H1 (cell line): ENCODE measurements around the gene CYP2W1. TPM values are rescaled to one million over a fixed set of nuclear protein-coding genes. Genes with fewer than 3 reads are reported as not detected.

Experiments used
- CTCF ChIA-PET: fragments of 300-600 bp; sonication (Branson Sonifier 250); formaldehyde crosslinking; loops from one replicate; lab custom pipeline; 2021; ENCODE audit not compliant: partially characterized antibody; lab: Charles Lee
- POLR2A ChIA-PET: fragments of 300-600 bp; sonication (Branson Sonifier 250); formaldehyde crosslinking; loops from one replicate; lab custom pipeline; 2021; ENCODE audit warnings: inconsistent platforms; ENCODE audit not compliant: partially characterized antibody; lab: Charles Lee
- DNase-seq, 2 experiments: peaks; one replicate each; pipeline versions ENCODE4 v3.0.0 to v3.0.0-alpha.2; 2010 to 2022; ENCODE audit warnings: low spot score in 2 of 2, low read depth in 1 of 2, mixed read lengths in 1 of 2
- FAIRE-seq: peaks from 2 replicates; lab custom pipeline; 2011; peaks lifted over from hg19 to GRCh38; lab: Jason Lieb, UNC
- H2AFZ ChIP-seq: 2 replicates; pipeline ENCODE4 v1.8.1; 2012; ENCODE audit warnings: low read length, inconsistent platforms
- H2AK5ac ChIP-seq: 2 replicates; pipeline ENCODE4 v1.6.1; 2013; ENCODE audit warnings: low read depth, low read length
- H2BK120ac ChIP-seq: replicated peaks from 2 replicates; pipeline ENCODE3; 2013; ENCODE audit warnings: low read depth, low read length, inconsistent platforms
- H2BK12ac ChIP-seq: 2 replicates; pipeline ENCODE4 v1.6.1; 2013; ENCODE audit warnings: low read depth, low read length
- H2BK15ac ChIP-seq: 2 replicates; pipeline ENCODE4 v1.6.1; 2013; ENCODE audit warnings: low read length
- H2BK20ac ChIP-seq: 2 replicates; pipeline ENCODE4 v1.6.1; 2013; ENCODE audit warnings: low read length
- H2BK5ac ChIP-seq: 2 replicates; pipeline ENCODE4 v1.6.1; 2013; ENCODE audit warnings: low read depth, low read length
- H3K14ac ChIP-seq: 2 replicates; pipeline ENCODE4 v1.6.1; 2013; ENCODE audit warnings: inconsistent platforms; ENCODE audit not compliant: insufficient read length
- H3K18ac ChIP-seq: 2 replicates; pipeline ENCODE4 v1.6.1; 2013; ENCODE audit warnings: low read length; ENCODE audit errors: extremely low read depth
- H3K23ac ChIP-seq: 2 replicates; pipeline ENCODE4 v1.6.1; 2013; ENCODE audit warnings: inconsistent platforms; ENCODE audit not compliant: insufficient read length
- H3K23me2 ChIP-seq: 2 replicates; pipeline ENCODE4 v1.6.1; 2013; ENCODE audit warnings: low read depth, low read length
- H3K27ac ChIP-seq: 2 replicates; pipeline ENCODE4 v1.6.1; 2011; ENCODE audit warnings: low read depth, low read length, inconsistent platforms
- H3K27me3 ChIP-seq, 4 experiments: replicated peaks in 1 of 4; 1 replicate in 1 of 4; 2 replicates in 3 of 4; pipeline versions ENCODE4 v1.6.1 to v1.8.1; 2011 to 2013; ENCODE audit warnings: low read length in 3 of 4, mild to moderate bottlenecking in 3 of 4, inconsistent platforms in 2 of 4, mixed read lengths in 2 of 4, moderate library complexity in 1 of 4; ENCODE audit not compliant: control insufficient read depth in 3 of 4, insufficient read depth in 3 of 4; ENCODE audit errors: extremely low read depth in 1 of 4
- H3K36me3 ChIP-seq, 4 experiments: 2 replicates each; pipeline versions ENCODE4 v1.6.1 to v1.8.1; 2011 to 2013; ENCODE audit warnings: mild to moderate bottlenecking in 4 of 4, low read length in 3 of 4, moderate library complexity in 2 of 4, control low read depth in 1 of 4, inconsistent platforms in 1 of 4; ENCODE audit not compliant: insufficient read depth in 4 of 4, control insufficient read depth in 2 of 4
- H3K4ac ChIP-seq: replicated peaks from 2 replicates; pipeline ENCODE3; 2013; ENCODE audit warnings: low read length, low read depth, mixed read lengths, inconsistent platforms; ENCODE audit not compliant: insufficient read length
- H3K4me1 ChIP-seq, 4 experiments: replicated peaks in 1 of 4; 1 replicate in 1 of 4; 2 replicates in 3 of 4; pipeline versions ENCODE4 v1.6.1 to v1.8.1; 2011 to 2013; ENCODE audit warnings: low read length in 3 of 4, inconsistent platforms in 2 of 4, mixed read lengths in 1 of 4; ENCODE audit not compliant: insufficient read depth in 4 of 4, control insufficient read depth in 3 of 4
- H3K4me2 ChIP-seq, 2 experiments: 2 replicates each; pipeline versions ENCODE4 v1.6.1 to v1.8.1; 2011 to 2013; ENCODE audit warnings: low read depth in 2 of 2, low read length in 2 of 2, control low read depth in 1 of 2, inconsistent platforms in 1 of 2, mild to moderate bottlenecking in 1 of 2; ENCODE audit not compliant: insufficient read depth in 1 of 2
- H3K4me3 ChIP-seq, 4 experiments: fragments of 200-600, 300-600 bp in 1 of 4; sonication (generic), shearing (Covaris generic), sonication (Bioruptor Twin) in 1 of 4; 2 replicates each; pipeline versions ENCODE4 v1.5.1 to v1.8.1; 2011 to 2016; ENCODE audit warnings: low read length in 4 of 4, low read depth in 3 of 4, control low read depth in 2 of 4, inconsistent platforms in 2 of 4, mild to moderate bottlenecking in 2 of 4, mixed read lengths in 1 of 4, moderate library complexity in 1 of 4; ENCODE audit not compliant: insufficient read depth in 2 of 4; ENCODE audit errors: extremely low read depth in 1 of 4
- H3K56ac ChIP-seq: replicated peaks from 2 replicates; pipeline ENCODE3; 2013; ENCODE audit warnings: low read depth, mild to moderate bottlenecking, mixed read lengths, low read length, inconsistent platforms; ENCODE audit not compliant: insufficient read length
- H3K79me1 ChIP-seq: 2 replicates; pipeline ENCODE4 v1.6.1; 2013; ENCODE audit warnings: low read depth, low read length, control low read depth
- H3K79me2 ChIP-seq, 2 experiments: 2 replicates each; pipeline versions ENCODE4 v1.6.1 to v1.8.1; 2012 to 2013; ENCODE audit warnings: low read length in 2 of 2, mild to moderate bottlenecking in 2 of 2, inconsistent platforms in 1 of 2; ENCODE audit not compliant: insufficient read depth in 2 of 2, control insufficient read depth in 1 of 2
- H3K9ac ChIP-seq, 4 experiments: replicated peaks in 1 of 4; 1 replicate in 1 of 4; 2 replicates in 3 of 4; pipeline versions ENCODE4 v1.6.1 to v1.8.1; 2011 to 2013; ENCODE audit warnings: low read depth in 3 of 4, low read length in 3 of 4, control low read depth in 2 of 4, mild to moderate bottlenecking in 2 of 4, moderate library complexity in 2 of 4, inconsistent platforms in 1 of 4; ENCODE audit errors: extremely low read depth in 1 of 4
- H3K9me3 ChIP-seq, 2 experiments: 2 replicates each; pipeline versions ENCODE4 v1.6.1 to v1.8.1; 2012 to 2013; ENCODE audit warnings: mild to moderate bottlenecking in 2 of 2, moderate library complexity in 2 of 2, control low read depth in 1 of 2, inconsistent platforms in 1 of 2, low read depth in 1 of 2, low read length in 1 of 2, mixed read lengths in 1 of 2; ENCODE audit not compliant: insufficient read depth in 2 of 2
- H4K20me1 ChIP-seq, 2 experiments: replicated peaks in 1 of 2; 2 replicates each; pipeline versions ENCODE3 to v1.8.1; 2011 to 2013; ENCODE audit warnings: inconsistent platforms in 2 of 2, low read length in 2 of 2, mild to moderate bottlenecking in 1 of 2; ENCODE audit not compliant: insufficient read depth in 2 of 2, control insufficient read depth in 1 of 2
- H4K5ac ChIP-seq: 2 replicates; pipeline ENCODE4 v1.6.1; 2013; ENCODE audit warnings: low read length, low read depth, mixed read lengths, inconsistent platforms; ENCODE audit not compliant: insufficient read length
- H4K8ac ChIP-seq: 2 replicates; pipeline ENCODE4 v1.8.0; 2013; ENCODE audit warnings: mild to moderate bottlenecking, moderate library complexity, low read length, inconsistent platforms; ENCODE audit not compliant: insufficient read depth; ENCODE audit errors: extremely low read depth
- H4K91ac ChIP-seq: replicated peaks from 2 replicates; pipeline ENCODE3; 2013; ENCODE audit warnings: low read length, mixed read lengths, inconsistent platforms; ENCODE audit not compliant: insufficient read length
- ATF3 ChIP-seq: IDR thresholded peaks from 2 replicates; pipeline ENCODE4 v1.6.1; 2011; ENCODE audit warnings: low read depth, mild to moderate bottlenecking, low read length; ENCODE audit not compliant: insufficient read depth
- WGBS, 2 experiments: shearing (Covaris generic) in 1 of 2; methylation state at CpG; one replicate each; pipeline versions ENCODE4 v1.1.6 to v1.1.7; 2013 to 2015; ENCODE audit warnings: low lambda C conversion rate in 2 of 2, mixed read lengths in 2 of 2, inconsistent platforms in 1 of 2, low coverage in 1 of 2, missing lambda C conversion rate in 1 of 2; ENCODE audit not compliant: insufficient replicate concordance in 2 of 2, insufficient coverage in 1 of 2, insufficient read length in 1 of 2; ENCODE audit errors: extremely low coverage in 1 of 2, missing lambda C conversion rate in 1 of 2; 5-methylcytosine and 5-hydroxymethylcytosine counted together
- polyA plus RNA-seq, 7 experiments: library from polyadenylated mRNA; depleted of rRNA in 3 of 7; stranded (reverse) in 5 of 7; unstranded in 2 of 7; fragments of >200 nt in 5 of 7; fragments of 200-250 nt in 2 of 7; gene quantifications; 1 replicate in 5 of 7; 2 replicates in 1 of 7; 4 replicates in 1 of 7; pipeline versions ENCODE4 v1.2.1 to v1.2.3, GENCODE V29; 2011 to 2013; ENCODE audit warnings: missing spikeins in 2 of 7, mixed read lengths in 2 of 7
- total RNA-seq: library from RNA; stranded (reverse); fragmentation: NEBNext Ultra II Directional; extraction: Animal tissue kit (Norgen Biotek cat#: 25700); gene quantifications from 2 replicates; pipeline ENCODE4 v1.2.1, GENCODE V29; 2021
- TF ChIP-seq, protein P1 (sequence below): IDR thresholded peaks from 2 replicates; pipeline ENCODE4 v1.6.1; 2012; ENCODE audit warnings: inconsistent platforms

Gene CYP2W1
- total and polyA plus RNA-seq, 2 of the 8 experiments (the other 6 are each of a cell fraction or from before 2014, with no cell fraction given) = not detected

DNA sequence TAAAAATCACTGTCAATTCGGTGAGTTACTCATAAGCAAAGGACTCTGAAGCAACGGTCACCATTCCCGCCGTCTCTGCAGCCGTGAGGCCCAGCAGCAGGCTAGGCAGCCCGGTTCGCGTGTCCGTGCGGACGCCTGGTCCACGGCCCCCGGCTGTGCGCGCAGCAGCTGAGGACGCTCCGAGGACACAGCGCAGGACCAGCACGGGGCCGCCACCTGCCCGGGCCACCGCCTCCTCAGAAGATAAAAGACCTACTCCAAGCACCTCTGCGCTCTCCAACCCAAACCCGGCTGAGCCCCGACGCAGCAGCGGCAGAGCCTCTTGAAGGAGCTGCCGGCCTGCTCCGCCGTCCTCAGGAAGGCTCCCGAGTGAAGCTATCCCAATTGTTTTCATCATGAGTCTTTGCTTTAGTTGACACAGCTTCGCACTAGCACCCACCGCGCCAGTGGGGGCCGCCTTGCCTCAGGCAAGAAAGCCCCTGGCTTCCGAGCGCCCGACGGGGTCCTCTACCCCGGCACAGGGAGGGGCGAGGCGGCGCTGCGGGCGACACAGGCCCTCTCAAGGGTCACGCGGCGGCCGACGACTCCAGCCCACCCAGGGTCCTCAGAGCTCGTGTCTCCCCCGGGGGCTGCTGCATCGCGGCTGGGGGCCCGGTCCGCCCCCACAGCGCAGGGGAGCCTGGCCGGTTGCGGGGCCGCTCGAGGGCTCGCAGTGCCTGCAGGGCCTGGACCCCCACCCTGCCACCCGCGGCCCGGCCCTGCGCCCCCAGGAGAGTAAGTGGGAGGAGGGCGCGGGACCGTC is 44.5 kb downstream of the CYP2W1 start:
- Histone ChIP-seq H3K4me2 (peak overlapping the region; percentile 34 to 67), H3K79me1 (peaks cover 2% of the 10 kb centered on the region; the same call in 1 of the 2 replicates), H3K23me2 (peaks cover 12% of the 10 kb centered on the region; the same call in 1 of the 2 replicates), H3K4me1 (peaks cover 0 to 9% (median 3%) of the 10 kb centered on the region in 4 experiments; a peak in 5 of 7 replicates), H2BK5ac (no peak overlapping the region), H4K91ac (no peak overlapping the region), H3K27me3 (no peaks in the 10 kb centered on the region; a peak in 1 of 7 replicates), H3K9me3 (no peaks in the 10 kb centered on the region), H4K8ac (peak overlapping the region; percentile 88), H3K9ac (peak overlapping the region in 3 of 4 experiments; percentile 40 to 74 (median 60); a peak in 5 of 7 replicates), H3K27ac (no peak overlapping the region), H2AFZ (no peak overlapping the region), H3K14ac (no peak overlapping the region), H3K18ac (no peak overlapping the region; the same call in 1 of the 2 replicates), H4K20me1 (peaks cover 11 to 18% of the 10 kb centered on the region in 2 experiments), H2BK15ac (no peak overlapping the region), H3K56ac (no peak overlapping the region), H3K4me3 (peak overlapping the region; percentile 42 to 68 (median 48)), H3K23ac (no peak overlapping the region), H2BK12ac (no peak overlapping the region), H2BK20ac (no peak overlapping the region), H3K79me2 (peaks cover 0 to 6% of the 10 kb centered on the region in 2 experiments; a peak in 2 of 4 replicates), H3K4ac (no peak overlapping the region), H2AK5ac (no peak overlapping the region), H3K36me3 (no peaks in the 10 kb centered on the region; a peak in 1 of 8 replicates), H2BK120ac (no peak overlapping the region), H4K5ac (no peak overlapping the region)
- no peak for FAIRE-seq
- ChIA-PET CTCF (interaction anchor here (0.7 to 10.9 kb wide), 4 partner anchors 18 to 38 kb away, joined by 3 to 117 read pairs (median 4); partner anchors contain the start of gene GPR146), POLR2A (interaction anchor here (0.8 to 3.0 kb wide), 4 partner anchors 9 to 68 kb away, joined by 3 to 14 read pairs (median 4); partner anchors contain the start of gene GPR146)
- WGBS, 2 experiments = 40% methylated on average over 59 of the region's 69 CpGs; no CpG with 5 or more reads in 1 of the 2 experiments
- peak in 1 of 2 experiments; percentile 65 for DNase-seq
- TF ChIP-seq, protein P1, sequence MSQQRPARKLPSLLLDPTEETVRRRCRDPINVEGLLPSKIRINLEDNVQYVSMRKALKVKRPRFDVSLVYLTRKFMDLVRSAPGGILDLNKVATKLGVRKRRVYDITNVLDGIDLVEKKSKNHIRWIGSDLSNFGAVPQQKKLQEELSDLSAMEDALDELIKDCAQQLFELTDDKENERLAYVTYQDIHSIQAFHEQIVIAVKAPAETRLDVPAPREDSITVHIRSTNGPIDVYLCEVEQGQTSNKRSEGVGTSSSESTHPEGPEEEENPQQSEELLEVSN = peak; percentile 34; the same call in 1 of the 2 replicates
- TF ChIP-seq ATF3 = no peak
